Stimulated activated naive CD4-positive, alpha-beta T cell treated with Interleukin-2 at 50 U/mL for 16 hours (primary cell): Measurements from ENCODE around the gene ATP2A1.
"Not testable (repeated sequence)": the region's sequence is repeated elsewhere in the genome, so short reads cannot be mapped to it uniquely, and the experiment has no call there.

Experiments
- DNase-seq: peaks from one replicate; lab custom pipeline; 2025; lab: John Stamatoyannopoulos, UW

Gene ATP2A1

DNA sequence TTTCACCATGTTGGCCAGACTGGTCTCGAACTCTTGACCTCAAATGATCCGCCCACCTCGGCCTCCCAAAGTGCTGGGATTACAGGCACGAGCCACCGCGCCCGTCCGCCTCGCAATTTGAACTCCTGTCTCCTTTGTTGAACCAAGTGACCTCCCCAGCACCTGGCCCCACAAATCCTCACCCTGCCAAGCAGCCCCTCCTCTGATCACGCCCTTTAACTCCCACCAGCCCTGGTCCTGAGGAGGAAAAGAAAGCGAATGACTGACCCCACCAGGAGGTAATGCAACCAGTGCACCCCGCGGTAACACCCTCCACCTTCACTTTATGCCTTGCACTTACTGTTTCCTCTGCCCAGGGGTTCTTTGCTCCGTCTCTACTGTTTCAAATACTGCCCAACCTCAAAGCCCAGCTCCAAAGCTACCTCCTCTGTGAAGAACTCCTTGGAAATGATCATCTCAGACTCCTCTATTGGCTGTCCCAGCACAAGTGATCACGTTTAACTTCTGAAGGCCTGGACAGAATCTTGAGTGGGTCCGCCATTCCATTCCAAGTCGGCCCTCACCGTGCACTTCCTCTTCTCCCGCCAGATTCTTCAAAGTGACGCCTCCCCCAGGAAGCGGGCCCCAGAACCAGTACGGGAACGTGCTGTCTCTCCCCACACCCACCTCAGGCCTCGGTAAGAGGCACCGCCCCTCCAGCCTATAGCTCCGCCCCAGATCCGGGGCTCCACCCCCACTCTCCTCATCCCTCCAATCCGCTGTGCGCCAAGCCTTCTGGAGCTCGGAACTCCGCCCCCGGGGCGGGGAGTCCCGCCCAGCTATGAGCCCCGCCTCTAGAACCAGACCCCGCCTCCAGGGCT, 57.9 kb downstream of the ATP2A1 start:
- DNase-seq = peak; percentile 69

DNA sequence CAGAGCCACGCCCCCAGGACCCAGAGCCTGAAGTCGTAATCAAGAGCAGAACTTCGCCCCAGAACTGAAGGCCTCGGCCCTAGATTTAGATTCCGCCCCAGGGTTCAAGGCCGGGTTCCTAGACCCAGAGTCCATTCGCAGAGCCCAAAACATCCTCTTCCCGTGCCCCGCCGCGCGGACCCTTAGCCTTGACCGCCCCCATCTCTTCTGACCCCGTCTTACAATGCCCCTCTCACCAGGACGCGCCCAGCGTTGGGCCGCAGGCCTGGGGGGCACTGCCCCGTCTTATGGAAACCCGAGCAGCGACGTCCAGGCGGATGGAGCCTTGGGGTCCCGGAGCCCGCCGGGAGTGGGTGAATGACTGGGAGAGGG, 58.5 kb downstream of the ATP2A1 start:
- DNase-seq = no peak

DNA sequence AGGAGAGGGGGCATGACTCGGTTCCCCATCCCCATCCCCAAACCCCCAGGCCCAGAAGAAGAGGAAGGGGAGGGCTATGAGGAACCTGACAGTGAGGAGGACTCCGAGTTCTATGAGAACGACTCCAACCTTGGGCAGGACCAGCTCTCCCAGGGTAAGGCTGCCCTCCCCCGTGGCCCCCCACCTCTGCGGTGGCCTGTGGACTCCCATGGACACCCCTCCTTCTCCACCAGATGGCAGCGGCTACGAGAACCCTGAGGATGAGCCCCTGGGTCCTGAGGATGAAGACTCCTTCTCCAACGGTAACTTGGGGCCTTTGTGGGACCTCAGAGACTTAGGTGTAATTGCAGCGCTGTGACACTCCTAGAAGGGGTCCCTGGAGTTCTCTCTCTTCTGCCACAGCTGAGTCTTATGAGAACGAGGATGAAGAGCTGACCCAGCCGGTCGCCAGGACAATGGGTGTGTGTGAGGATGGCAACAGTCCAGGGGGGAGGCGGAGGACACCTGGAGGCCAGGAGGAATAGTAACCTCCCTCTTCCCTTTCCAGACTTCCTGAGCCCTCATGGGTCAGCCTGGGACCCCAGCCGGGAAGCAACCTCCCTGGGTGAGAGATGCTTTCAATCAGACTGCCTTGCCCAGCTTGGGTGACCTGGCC, 59.1 kb downstream of the ATP2A1 start:
- DNase-seq = no peak

DNA sequence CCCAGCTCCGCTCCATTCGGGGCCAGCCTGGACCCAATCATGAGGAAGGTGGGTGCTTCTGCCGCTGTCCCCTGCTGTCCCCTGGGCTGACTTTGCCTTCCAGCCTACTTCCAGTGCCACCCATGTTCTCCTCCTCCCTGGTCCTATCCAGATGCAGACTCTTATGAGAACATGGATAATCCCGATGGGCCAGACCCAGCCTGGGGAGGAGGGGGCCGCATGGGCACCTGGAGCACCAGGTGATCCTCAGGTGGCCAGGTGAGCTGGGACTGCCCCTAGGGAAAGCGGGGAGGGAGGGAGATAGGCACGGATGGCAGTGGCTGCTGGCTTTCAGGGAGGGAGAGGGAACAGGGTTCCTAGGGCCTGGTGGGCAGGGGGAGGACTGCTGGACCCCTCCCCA, 60.4 kb downstream of the ATP2A1 start:
- DNase-seq = no peak

DNA sequence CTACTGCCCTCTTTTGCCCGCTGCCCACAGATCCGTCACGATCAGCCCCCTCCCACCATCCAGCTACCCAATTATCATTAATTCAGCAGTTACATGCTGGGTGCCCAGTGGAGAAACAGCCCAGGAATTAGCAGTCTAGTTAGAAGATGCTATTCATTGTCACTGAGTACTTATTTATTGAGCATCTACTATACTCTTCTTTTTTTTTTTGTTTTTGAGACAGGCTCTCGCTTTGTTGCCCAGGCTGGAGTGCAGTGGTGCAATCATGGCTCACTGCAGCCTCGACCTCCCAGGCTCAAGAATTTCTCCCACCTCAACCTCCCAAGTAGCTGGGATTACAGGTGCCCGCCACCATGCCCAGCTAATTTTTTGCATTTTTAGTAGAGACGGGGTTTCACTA, 61.5 kb downstream of the ATP2A1 start:
- not testable (repeated sequence) for DNase-seq

DNA sequence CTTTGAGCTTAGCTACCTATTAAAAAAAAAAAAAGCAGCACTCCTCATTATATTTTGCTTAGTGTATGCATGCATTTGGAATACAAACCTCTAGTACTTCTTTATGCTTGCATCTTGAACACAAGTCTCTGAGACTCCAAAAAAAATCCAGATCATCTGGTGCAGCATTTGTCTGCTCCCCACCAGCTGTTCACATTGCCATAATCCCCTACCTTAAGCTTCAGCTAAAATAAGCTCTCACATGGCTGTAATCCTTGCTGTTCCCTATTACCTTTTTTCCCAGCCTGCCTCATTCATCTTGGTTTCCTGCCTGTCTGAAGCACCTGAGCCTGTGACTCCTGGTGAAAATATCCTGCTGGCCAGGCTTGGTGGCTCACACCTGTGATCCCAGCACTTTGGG, 65.0 kb downstream of the ATP2A1 start:
- no peak for DNase-seq

DNA sequence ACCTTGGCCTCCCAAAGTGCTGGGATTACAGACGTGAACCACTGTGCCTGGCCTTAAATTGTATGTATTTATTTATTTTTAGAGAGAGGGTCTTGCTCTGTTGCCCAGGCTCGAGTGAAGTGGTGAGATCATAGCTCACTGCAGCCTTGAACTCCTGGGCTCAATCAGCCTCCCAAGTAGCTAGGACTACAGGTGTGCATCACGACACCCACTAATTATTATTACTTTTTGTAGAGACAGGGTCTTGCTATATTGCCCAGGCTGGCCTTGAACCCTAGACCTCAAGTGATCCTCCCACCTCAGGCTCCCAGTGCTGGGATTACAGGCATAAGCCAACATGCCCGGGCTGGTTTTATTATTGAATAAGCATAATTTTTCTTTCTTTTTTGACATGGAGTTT, 68.4 kb downstream of the ATP2A1 start:
- DNase-seq = no peak

DNA sequence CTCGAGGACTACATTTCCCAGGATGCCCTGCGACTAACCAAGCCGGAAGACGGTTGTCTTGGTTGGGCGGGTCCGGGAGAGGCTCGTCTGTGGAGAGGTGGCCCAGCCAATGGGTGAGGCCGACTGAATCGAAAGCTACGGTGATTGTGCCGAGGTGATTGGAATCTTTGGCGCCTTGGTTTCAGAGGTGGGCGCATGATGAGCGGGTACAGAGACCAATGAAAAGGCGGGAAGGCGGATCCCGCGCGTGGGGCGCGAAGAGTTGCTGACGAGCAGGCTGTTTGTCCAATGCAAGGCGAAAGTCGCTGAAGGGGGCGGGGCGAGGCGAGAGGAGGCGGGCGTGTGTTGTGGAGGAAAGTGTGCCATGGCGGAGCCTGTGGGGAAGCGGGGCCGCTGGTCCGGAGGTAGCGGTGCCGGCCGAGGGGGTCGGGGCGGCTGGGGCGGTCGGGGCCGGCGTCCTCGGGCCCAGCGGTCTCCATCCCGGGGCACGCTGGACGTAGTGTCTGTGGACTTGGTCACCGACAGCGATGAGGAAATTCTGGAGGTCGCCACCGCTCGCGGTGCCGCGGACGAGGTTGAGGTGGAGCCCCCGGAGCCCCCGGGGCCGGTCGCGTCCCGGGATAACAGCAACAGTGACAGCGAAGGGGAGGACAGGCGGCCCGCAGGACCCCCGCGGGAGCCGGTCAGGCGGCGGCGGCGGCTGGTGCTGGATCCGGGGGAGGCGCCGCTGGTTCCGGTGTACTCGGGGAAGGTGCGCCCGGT, 72.5 kb downstream of the ATP2A1 start, which contains the start of gene NFATC2IP:
Gene NFATC2IP, plus strand, starts transcription at position 290 of the 762 bp plus-strand sequence. Its CDS starts 75 bp downstream, at position 365.
- peak; percentile 100 for DNase-seq

DNA sequence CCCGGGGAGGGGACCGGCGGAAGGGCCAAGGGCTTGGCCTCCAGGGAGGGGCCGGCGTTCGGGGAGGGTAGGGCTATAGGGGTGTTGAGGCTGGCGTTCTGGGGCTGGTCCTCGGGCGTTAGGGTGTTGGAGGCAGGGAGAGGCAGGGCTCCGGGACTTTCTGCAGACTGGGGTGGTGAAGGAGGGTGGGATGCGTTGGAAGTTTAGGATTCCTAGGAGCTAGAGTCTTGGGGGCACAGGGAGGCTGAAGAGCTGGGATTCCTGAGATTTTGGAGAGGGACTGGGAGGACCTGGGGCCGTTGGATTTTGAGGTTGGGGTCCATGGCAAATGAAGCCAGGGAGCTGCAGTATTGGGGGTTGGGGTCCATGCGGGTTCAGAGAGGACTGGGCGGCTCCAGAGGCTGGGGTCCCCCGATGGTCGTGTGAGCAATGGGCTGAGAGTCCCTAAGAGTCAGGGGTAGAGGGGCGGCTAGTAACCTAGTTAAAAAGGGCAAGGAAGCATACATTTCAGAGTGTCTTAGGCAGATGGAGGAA, 73.2 kb downstream of the ATP2A1 start:
- no peak for DNase-seq
